GM12891 (cell line): ENCODE data around the gene ZNF827.

Experiments
- DNase-seq: peaks from one replicate; pipeline ENCODE4 v3.0.0; 2011; ENCODE audit warnings: low spot score; ENCODE audit not compliant: insufficient read length
- FAIRE-seq: peaks from 2 replicates; lab custom pipeline; 2011; peaks lifted over from hg19 to GRCh38; lab: Jason Lieb, UNC
- PAX5 ChIP-seq: IDR thresholded peaks from 2 replicates; pipeline ENCODE4 v1.6.1; 2011; ENCODE audit warnings: low read length, moderate library complexity, mild to moderate bottlenecking; ENCODE audit not compliant: insufficient read depth, severe bottlenecking
- POLR2A ChIP-seq: IDR thresholded peaks from 2 replicates; pipeline ENCODE4 v1.6.1; 2011; ENCODE audit warnings: low read depth, low read length, control low read depth
- POLR2AphosphoS5 ChIP-seq: IDR thresholded peaks from 2 replicates; pipeline ENCODE4 v1.6.1; 2011; ENCODE audit warnings: low read depth, low read length, control low read depth
- POU2F2 ChIP-seq: IDR thresholded peaks from 2 replicates; pipeline ENCODE4 v1.6.1; 2011; ENCODE audit warnings: low read depth, mild to moderate bottlenecking, control low read depth, low read length, moderate library complexity
- SPI1 ChIP-seq: IDR thresholded peaks from 2 replicates; pipeline ENCODE4 v1.6.1; 2011; ENCODE audit warnings: low read depth, low read length, control low read depth
- TAF1 ChIP-seq: IDR thresholded peaks from 2 replicates; pipeline ENCODE4 v1.6.1; 2011; ENCODE audit warnings: low read depth, low read length, control low read depth

Gene ZNF827

GRCh38 chr4:145776208-145776607 is 162.4 kb downstream of the ZNF827 start:
- DNase-seq (no peak), FAIRE-seq (no peak)
- TF ChIP-seq PAX5 (no peak), TAF1 (no peak)

- TF ChIP-seq TAF1: no peak
- no peak for TF ChIP-seq PAX5
- no peak for TF ChIP-seq POLR2A
- no peak for TF ChIP-seq POU2F2
- TF ChIP-seq POLR2AphosphoS5: no peak
- TF ChIP-seq SPI1: no peak
- FAIRE-seq (no peak), DNase-seq (no peak)
Measured at GRCh38 chr4:145775406-145775805, 163.2 kb downstream of the ZNF827 start.

- TF ChIP-seq POU2F2 (no peak), POLR2AphosphoS5 (no peak), TAF1 (no peak), SPI1 (no peak), PAX5 (no peak), POLR2A (no peak)
Measured at GRCh38 chr4:145774473-145774872, 164.2 kb downstream of the ZNF827 start.

GRCh38 chr4:145773581-145774234 is 164.9 kb downstream of the ZNF827 start:
- DNase-seq (no peak), FAIRE-seq (peak; percentile 47)
- TF ChIP-seq TAF1 (no peak), POLR2A (no peak), POU2F2 (no peak), SPI1 (no peak), PAX5 (no peak), POLR2AphosphoS5 (no peak)

More at GRCh38 chr4:145774473-145774872, 164.2 kb downstream of the ZNF827 start:
- DNase-seq (no peak), FAIRE-seq (peak; percentile 28)

GRCh38 chr4:145772347-145772746 is 166.3 kb downstream of the ZNF827 start:
- DNase-seq: no peak
- no peak for FAIRE-seq
- peak; percentile 53; the same call in 1 of the 2 replicates for TF ChIP-seq POU2F2
- no peak for TF ChIP-seq PAX5

GRCh38 chr4:145770124-145770523 is 168.5 kb downstream of the ZNF827 start:
- FAIRE-seq: no peak
- TF ChIP-seq SPI1: no peak
- no peak for TF ChIP-seq PAX5
- TF ChIP-seq TAF1: no peak
- DNase-seq: no peak

GRCh38 chr4:145769450-145770037 is 169.1 kb downstream of the ZNF827 start:
- FAIRE-seq (peak; percentile 26), DNase-seq (no peak)
- TF ChIP-seq TAF1 (no peak), SPI1 (no peak), POLR2AphosphoS5 (no peak), PAX5 (no peak), POLR2A (no peak), POU2F2 (no peak)

- FAIRE-seq (no peak), DNase-seq (no peak)
- TF ChIP-seq POLR2AphosphoS5: no peak
- no peak for TF ChIP-seq SPI1
- TF ChIP-seq POU2F2: no peak
- TF ChIP-seq PAX5: no peak
- TF ChIP-seq TAF1: no peak
- TF ChIP-seq POLR2A: no peak
Measured at GRCh38 chr4:145766273-145766672, 172.3 kb downstream of the ZNF827 start.

GRCh38 chr4:145763399-145763798 is 175.2 kb downstream of the ZNF827 start:
- DNase-seq: no peak
- TF ChIP-seq POU2F2 (no peak), TAF1 (no peak), POLR2A (no peak), POLR2AphosphoS5 (no peak), SPI1 (no peak), PAX5 (no peak)
- FAIRE-seq: no peak

- no peak for FAIRE-seq
Measured at GRCh38 chr4:145762719-145763118, 175.9 kb downstream of the ZNF827 start.

More at GRCh38 chr4:145762719-145763118, 175.9 kb downstream of the ZNF827 start:
- DNase-seq: no peak
- TF ChIP-seq TAF1: no peak
